Measurements from ENCODE around the gene ADAM8. TPM values are rescaled to one million over a fixed set of nuclear protein-coding genes. Genes with fewer than 3 reads are reported as not detected.

The ADAM8 gene
- polyA plus RNA-seq, 1 donor from 2014 or later = 6.4 TPM

DNA sequence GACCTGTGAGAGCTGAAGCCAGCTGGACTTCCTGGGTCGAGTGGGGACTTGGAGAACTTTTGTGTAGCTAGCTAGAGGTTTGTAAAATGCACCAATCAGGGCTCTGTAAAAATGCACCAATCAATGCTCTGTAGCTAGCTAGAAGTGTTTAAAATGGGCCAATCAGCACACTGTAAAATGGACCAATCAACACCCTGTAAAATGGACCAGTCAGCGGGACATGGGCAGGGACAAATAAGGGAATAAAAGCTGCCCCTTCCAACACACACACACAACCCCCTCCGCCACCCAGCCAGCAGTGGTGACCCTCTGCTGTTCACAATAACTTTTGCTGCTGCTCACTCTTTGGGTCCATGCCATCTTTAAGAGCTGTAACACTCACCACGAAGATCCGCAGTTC is 39.2 kb upstream of the ADAM8 start:
- Histone ChIP-seq H3K4me2 (ENCODE audit: low read length) (no peak overlapping the region), H3K9me2 (ENCODE audit: insufficient read depth, low read length) (no peaks in the 10 kb centered on the region), H3K9ac (ENCODE audit: low read length) (no peak overlapping the region), H3K27ac (ENCODE audit: low read length) (no peak overlapping the region), H3K27me3 (ENCODE audit: insufficient read depth, low read depth, low read length) (no peaks in the 10 kb centered on the region), H3K9me3 (ENCODE audit: low read length) (no peaks in the 10 kb centered on the region), H3K79me2 (replicated peaks; ENCODE audit: insufficient read depth, low read length) (no peaks in the 10 kb centered on the region), H3K4me3 (ENCODE audit: low read length) (no peak overlapping the region), H3K36me3 (ENCODE audit: insufficient read depth, low read length) (no peaks in the 10 kb centered on the region), H2AFZ (ENCODE audit: low read depth, low read length) (no peak overlapping the region), H4K20me1 (ENCODE audit: insufficient read depth) (no peaks in the 10 kb centered on the region), H3F3A (ENCODE audit: insufficient read depth, low read length, poor library complexity, severe bottlenecking) (no peaks in the 10 kb centered on the region)
- no peak for TF ChIP-seq EZH2 (IDR thresholded peaks at IDR 0.05; ENCODE audit: borderline replicate concordance, insufficient read depth, low read length, poor library complexity, severe bottlenecking)
- TF ChIP-seq TAF1 (IDR thresholded peaks at IDR 0.05; ENCODE audit: low read depth) = no peak
- TF ChIP-seq SMC3 (conservative IDR thresholded peaks at IDR 0.05; ENCODE audit: poor library complexity) = no peak

GRCh38 chr10:133314911-133315310 is 38.2 kb upstream of the ADAM8 start:
- H3K9me3 ChIP-seq (ENCODE audit: low read length) = no peaks in the 10 kb centered on the region
- H3K27me3 ChIP-seq (ENCODE audit: insufficient read depth, low read depth, low read length) = no peaks in the 10 kb centered on the region
- H3F3A ChIP-seq (ENCODE audit: insufficient read depth, low read length, poor library complexity, severe bottlenecking) = no peaks in the 10 kb centered on the region
- H3K9me2 ChIP-seq (ENCODE audit: insufficient read depth, low read length) = no peaks in the 10 kb centered on the region
- H3K9ac ChIP-seq (ENCODE audit: low read length) = no peak overlapping the region
- no peaks in the 10 kb centered on the region for H4K20me1 ChIP-seq (ENCODE audit: insufficient read depth)
- no peak overlapping the region for H3K27ac ChIP-seq (ENCODE audit: low read length)
- TF ChIP-seq EZH2 (IDR thresholded peaks at IDR 0.05; ENCODE audit: borderline replicate concordance, insufficient read depth, low read length, poor library complexity, severe bottlenecking) (no peak), MXI1 (conservative IDR thresholded peaks at IDR 0.05; ENCODE audit: poor library complexity, severe bottlenecking) (no peak), TAF1 (IDR thresholded peaks at IDR 0.05; ENCODE audit: low read depth) (no peak), POLR2AphosphoS5 (IDR thresholded peaks at IDR 0.05) (no peak), RAD21 (conservative IDR thresholded peaks at IDR 0.05) (no peak), EP300 (conservative IDR thresholded peaks at IDR 0.05; ENCODE audit: poor library complexity, severe bottlenecking) (no peak), SMC3 (conservative IDR thresholded peaks at IDR 0.05; ENCODE audit: poor library complexity) (no peak), CTCF (IDR thresholded peaks at IDR 0.05; ENCODE audit: poor library complexity, severe bottlenecking) (no peak)
- TF ChIP-seq, protein P1, sequence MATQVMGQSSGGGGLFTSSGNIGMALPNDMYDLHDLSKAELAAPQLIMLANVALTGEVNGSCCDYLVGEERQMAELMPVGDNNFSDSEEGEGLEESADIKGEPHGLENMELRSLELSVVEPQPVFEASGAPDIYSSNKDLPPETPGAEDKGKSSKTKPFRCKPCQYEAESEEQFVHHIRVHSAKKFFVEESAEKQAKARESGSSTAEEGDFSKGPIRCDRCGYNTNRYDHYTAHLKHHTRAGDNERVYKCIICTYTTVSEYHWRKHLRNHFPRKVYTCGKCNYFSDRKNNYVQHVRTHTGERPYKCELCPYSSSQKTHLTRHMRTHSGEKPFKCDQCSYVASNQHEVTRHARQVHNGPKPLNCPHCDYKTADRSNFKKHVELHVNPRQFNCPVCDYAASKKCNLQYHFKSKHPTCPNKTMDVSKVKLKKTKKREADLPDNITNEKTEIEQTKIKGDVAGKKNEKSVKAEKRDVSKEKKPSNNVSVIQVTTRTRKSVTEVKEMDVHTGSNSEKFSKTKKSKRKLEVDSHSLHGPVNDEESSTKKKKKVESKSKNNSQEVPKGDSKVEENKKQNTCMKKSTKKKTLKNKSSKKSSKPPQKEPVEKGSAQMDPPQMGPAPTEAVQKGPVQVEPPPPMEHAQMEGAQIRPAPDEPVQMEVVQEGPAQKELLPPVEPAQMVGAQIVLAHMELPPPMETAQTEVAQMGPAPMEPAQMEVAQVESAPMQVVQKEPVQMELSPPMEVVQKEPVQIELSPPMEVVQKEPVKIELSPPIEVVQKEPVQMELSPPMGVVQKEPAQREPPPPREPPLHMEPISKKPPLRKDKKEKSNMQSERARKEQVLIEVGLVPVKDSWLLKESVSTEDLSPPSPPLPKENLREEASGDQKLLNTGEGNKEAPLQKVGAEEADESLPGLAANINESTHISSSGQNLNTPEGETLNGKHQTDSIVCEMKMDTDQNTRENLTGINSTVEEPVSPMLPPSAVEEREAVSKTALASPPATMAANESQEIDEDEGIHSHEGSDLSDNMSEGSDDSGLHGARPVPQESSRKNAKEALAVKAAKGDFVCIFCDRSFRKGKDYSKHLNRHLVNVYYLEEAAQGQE (IDR thresholded peaks at IDR 0.05; ENCODE audit: borderline replicate concordance) = no peak
- H3K79me2 ChIP-seq (replicated peaks; ENCODE audit: insufficient read depth, low read length) = no peaks in the 10 kb centered on the region
- no peak overlapping the region for H2AFZ ChIP-seq (ENCODE audit: low read depth, low read length)
- no peaks in the 10 kb centered on the region for H3K36me3 ChIP-seq (ENCODE audit: insufficient read depth, low read length)
- no peak overlapping the region for H3K4me2 ChIP-seq (ENCODE audit: low read length)
- no peak overlapping the region for H3K4me3 ChIP-seq (ENCODE audit: low read length)

DNA sequence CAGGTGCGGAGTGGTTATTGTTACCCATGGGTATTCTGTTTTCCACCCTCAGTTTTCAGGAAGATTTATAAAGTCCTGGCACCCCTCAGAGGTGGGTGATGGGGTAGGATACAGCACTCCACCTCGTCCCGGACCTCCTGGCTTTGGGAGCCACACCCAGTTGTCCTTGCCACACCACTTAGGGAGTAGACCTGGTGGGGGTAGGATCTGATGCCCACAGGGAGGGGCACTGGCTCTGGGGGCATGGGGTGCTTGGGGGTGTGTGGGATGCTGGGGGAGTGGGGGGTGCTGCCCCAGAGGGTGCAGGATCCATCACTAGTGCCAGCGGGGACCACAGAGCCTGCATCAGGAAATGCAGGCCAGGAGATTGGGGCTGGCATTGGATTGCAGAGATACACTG is 36.5 kb upstream of the ADAM8 start:
- no peak for TF ChIP-seq SMC3 (conservative IDR thresholded peaks at IDR 0.05; ENCODE audit: poor library complexity)
- TF ChIP-seq TAF1 (IDR thresholded peaks at IDR 0.05; ENCODE audit: low read depth) = no peak
- no peak for TF ChIP-seq MXI1 (conservative IDR thresholded peaks at IDR 0.05; ENCODE audit: poor library complexity, severe bottlenecking)
- TF ChIP-seq POLR2AphosphoS5 (IDR thresholded peaks at IDR 0.05) = no peak
- Histone ChIP-seq H3K27me3 (ENCODE audit: insufficient read depth, low read depth, low read length) (no peaks in the 10 kb centered on the region), H3K9me2 (ENCODE audit: insufficient read depth, low read length) (no peaks in the 10 kb centered on the region), H3F3A (ENCODE audit: insufficient read depth, low read length, poor library complexity, severe bottlenecking) (no peaks in the 10 kb centered on the region), H3K9ac (ENCODE audit: low read length) (no peak overlapping the region), H2AFZ (ENCODE audit: low read depth, low read length) (no peak overlapping the region), H4K20me1 (ENCODE audit: insufficient read depth) (no peaks in the 10 kb centered on the region), H3K79me2 (replicated peaks; ENCODE audit: insufficient read depth, low read length) (peaks cover under 1% of the 10 kb centered on the region), H3K4me2 (ENCODE audit: low read length) (no peak overlapping the region), H3K9me3 (ENCODE audit: low read length) (no peaks in the 10 kb centered on the region), H3K36me3 (ENCODE audit: insufficient read depth, low read length) (no peaks in the 10 kb centered on the region), H3K27ac (ENCODE audit: low read length) (no peak overlapping the region), H3K4me3 (ENCODE audit: low read length) (no peak overlapping the region)
